Mucosa of gallbladder (tissue), 1 donor: Measurements from ENCODE around the gene CLSTN3. TPM values are rescaled to one million over a fixed set of nuclear protein-coding genes. Genes with fewer than 3 reads are reported as not detected.
"Not testable (repeated sequence)": the region's sequence is repeated elsewhere in the genome, so short reads cannot be mapped to it uniquely, and the experiment has no call there.

Source experiments
- DNase-seq: peaks from one replicate; pipeline ENCODE4 v3.0.0-alpha.2; 2020; ENCODE audit warnings: low spot score
- total RNA-seq: library from RNA; stranded (reverse); gene quantifications from one replicate; pipeline ENCODE4 v1.2.1, GENCODE V29; 2021
- donor health status: DM: no; HTN: no; CAD: no.

The CLSTN3 gene
- total RNA-seq, 1 donor from 2014 or later = 40.6 TPM

- DNase-seq = no peak
These were observed 20.2 kb downstream of the CLSTN3 start for GRCh38 chr12:7150356-7150755.

GRCh38 chr12:7150841-7151240, 20.7 kb downstream of the CLSTN3 start:
- DNase-seq = no peak

DNA sequence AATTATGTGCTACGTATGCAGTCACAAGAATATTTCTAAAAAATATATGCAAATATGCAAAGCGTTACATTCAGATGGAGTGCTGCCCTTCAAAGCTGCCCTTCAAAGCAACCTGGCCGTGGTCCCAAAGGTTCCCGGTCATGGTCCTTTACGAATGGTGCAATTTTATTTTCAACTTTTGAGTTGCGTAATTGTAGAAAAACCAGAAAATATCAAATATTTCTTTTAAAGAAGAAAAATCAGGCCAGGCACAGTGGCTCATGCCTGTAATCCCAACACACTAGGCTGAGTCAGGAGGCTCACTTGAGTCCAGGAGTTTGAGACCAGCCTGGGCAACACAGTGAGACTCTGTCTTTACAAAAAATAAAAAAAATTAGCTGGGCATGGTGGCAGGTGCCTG, 21.4 kb downstream of the CLSTN3 start:
- DNase-seq = no peak

GRCh38 chr12:7152818-7153217, 22.6 kb downstream of the CLSTN3 start:
- no peak for DNase-seq

DNA sequence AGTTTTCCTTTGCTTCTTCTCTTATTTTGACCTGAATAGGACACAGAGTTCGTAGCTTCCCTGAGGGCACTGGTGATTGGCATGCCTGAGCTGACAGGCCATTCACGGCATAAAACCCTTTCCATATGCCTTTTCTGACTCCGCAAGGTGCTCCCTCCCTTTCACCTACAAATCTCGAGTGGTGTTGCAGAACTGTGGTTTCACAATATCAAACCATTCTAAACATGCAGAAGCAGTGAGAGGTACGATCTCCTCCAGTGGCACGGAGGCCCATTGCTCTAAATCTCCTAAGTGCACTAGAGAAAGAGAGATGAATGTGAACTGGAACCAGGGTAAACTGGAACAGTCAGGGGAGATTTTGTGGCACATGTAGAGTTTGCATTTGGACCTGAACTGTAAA, 23.9 kb downstream of the CLSTN3 start:
- no peak for DNase-seq

DNA sequence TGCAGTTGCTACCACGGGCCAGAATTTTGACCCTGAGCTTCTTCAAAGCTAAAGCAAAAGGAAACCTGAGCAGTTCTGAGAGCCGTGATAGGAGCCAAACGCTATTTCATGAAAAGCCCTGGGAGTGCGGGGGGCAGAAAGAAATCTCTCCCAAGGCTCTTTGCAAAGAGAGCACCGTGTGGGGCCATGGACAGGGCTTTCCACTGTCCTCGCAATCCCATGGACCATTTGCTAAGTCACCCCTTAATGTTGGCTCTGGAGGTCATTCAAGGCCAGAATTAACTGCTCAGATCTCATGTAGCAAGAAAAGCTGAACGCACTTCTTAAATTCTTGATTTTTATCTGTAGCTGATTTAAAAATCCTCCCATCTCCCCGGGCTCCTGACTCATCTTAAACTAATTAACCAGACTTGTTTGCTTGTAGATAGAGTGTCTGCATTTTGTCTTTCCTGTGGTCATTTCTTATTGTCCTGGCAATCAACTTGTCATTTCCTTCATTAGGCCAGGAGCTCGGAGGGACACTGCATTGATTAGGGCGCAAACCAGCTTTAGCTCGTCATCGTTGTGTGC, 24.8 kb downstream of the CLSTN3 start:
- no peak for DNase-seq

GRCh38 chr12:7155471-7156034, 25.4 kb downstream of the CLSTN3 start:
- DNase-seq = peak; percentile 55

DNA sequence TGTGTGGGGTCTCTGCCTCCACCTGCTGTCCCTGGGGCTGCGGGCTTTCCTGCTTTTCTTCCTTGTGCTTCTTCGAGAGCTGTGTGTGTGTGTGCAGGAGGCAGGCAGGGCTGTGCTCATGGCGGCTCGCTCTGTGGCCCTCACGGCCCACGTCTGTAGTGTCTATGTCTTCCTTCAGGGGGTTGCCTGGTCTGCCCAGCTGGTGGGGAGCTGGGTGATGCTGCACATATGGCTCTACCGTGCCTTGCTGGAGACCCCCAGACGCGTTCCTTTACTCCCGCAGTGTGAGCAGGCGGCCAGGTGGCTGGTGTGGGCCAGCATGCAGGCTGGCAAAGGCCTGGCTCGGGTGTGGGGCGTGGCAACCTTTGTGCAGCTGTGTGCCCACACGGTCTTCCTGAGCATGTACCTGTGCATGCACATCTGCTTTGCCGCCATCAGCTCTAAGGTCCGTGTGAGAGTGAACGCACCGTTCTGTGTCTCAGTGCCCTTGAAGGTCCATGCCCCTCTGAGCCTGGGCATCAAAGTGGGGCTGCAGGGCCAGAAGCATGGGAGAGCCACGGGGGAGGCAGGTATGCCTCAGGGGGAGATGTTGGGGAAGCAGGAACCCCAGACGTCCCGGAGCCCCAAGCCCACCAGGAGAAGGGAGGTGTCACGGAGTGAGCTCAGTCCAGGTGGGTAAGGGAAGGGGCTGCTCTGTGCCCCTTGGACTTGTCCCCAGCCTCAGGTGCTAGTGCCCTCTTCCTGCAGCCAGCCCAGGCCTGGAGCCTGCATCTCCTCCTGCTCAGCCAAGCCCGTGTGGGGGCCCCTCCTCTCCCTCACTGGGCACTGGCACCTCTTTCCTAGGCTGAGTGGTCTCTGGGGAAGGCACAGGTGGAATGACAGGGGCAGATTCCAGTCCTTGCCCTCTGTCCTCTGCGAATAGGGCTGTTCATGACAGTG, 26.4 kb downstream of the CLSTN3 start:
- DNase-seq = no peak

- no peak for DNase-seq
These were observed 27.2 kb downstream of the CLSTN3 start for GRCh38 chr12:7157391-7157790.

DNA sequence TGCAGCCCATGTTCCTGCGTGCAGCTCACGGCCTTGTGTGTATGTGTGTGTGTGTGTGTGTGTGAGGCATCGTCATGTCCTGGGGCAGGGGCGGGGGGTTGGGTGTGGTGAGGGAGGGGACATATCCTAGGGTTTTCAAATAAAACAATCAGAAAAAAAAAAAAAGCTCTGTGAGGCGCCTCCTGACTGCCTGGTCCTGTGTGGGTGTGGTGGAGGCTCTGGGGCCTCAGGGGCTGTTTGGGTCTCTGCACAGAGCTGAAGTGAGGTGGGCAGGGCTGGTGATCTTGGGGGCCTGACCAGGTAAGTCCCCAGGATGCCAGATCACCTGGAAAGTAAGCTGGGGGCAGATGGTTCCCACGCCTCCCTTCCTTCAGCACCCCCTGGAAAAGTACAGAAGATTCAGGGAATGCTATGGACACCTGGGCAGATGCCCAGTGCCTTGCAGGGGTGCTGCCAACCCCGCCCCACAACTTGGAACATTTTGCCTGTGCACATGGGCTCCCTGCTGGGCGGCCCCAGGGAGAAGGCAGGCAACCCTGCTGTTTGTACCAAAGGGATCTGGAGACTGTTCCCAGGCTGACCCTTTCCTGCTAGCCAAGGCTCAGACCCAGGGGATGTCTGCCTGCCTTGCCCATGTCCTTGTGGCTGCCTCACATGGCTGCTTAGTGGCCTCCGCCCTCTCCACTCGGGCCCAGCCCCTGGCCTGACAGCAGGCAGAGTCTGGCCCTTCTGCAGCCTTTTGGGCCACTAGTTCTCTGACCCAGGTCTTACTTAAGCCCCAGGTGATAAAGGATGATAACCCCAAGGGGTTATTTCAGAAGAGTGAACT, 28.8 kb downstream of the CLSTN3 start:
- no peak for DNase-seq

DNA sequence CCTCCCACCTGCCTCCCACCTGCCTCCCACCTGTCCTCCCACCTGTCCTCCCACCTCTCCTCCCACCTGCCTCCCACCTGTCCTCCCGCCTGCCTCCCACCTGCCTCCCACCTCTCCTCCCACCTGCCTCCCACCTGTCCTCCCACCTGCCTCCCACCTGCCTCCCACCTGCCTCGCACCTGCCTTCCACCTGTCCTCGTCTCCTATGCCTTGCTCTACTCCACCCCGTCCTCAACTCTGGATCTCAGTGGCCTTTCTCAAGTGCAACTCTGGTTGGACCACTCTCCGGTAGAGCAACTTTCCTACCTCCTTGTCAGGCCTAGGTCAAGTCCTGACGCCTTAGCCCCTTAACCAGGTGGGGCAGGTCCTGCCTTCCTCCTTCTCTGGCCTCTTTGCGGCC, 30.0 kb downstream of the CLSTN3 start:
- DNase-seq = no peak

DNA sequence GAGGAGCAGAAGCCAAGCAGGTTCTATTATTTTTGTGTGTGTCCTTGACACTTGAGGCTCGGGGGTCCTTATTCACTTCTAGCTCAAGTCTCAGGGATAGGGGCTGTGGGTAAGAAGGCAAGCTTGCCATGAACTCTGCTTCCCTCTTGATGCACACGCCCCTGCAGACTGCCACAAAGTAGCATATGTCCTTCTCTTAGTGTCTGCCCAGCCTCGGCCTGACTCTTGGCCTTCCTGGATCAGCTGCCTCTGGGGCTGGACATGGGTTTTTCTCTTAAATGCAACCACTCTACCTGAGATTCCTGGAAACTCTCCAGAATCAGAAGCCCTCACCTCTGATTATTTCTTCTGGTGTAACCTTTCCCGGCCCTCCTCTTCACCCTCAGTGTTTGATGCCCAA, 31.2 kb downstream of the CLSTN3 start:
- no peak for DNase-seq

DNA sequence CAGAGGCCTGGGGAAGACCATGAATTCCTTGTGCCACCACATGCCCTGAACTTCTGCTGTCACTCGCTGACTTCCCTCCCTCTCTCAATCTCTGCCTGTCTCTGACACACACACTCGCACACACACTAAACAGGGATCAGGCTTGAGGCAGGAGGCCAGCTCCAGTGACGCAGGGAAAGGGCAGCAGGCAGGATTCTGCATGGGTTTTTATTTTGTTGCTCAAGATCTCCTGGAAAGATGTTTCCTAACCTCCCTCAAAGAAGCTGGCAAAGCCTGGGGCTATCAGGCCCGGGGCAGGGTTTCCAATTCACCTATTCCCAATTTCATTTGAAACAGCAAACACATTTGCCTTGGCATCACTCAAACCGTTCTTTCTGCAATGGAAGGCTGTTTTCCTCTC, 31.6 kb downstream of the CLSTN3 start:
- DNase-seq = no peak

GRCh38 chr12:7162691-7163114, 32.5 kb downstream of the CLSTN3 start:
- peak; percentile 24 for DNase-seq

- no peak for DNase-seq
These were observed 39.8 kb downstream of the CLSTN3 start for GRCh38 chr12:7169951-7170350.

DNA sequence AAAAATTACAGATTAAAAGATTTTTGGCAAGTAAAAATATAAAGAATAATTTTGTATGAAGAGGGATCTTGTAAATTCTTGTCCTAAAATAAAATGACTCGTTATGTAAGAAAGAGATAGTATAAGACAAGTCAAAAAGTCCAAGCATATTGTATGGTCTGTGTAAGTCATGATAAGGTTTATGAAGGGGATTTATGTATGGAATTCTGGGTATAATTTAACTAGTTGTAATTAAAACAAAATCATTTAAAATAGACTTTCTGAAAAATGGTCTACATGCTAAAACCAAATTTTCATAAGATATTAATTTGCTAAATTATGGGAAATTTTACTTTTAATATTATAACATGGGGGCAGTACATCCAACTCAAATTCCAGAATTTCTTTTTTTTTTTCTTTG, 41.7 kb downstream of the CLSTN3 start:
- no peak for DNase-seq

DNA sequence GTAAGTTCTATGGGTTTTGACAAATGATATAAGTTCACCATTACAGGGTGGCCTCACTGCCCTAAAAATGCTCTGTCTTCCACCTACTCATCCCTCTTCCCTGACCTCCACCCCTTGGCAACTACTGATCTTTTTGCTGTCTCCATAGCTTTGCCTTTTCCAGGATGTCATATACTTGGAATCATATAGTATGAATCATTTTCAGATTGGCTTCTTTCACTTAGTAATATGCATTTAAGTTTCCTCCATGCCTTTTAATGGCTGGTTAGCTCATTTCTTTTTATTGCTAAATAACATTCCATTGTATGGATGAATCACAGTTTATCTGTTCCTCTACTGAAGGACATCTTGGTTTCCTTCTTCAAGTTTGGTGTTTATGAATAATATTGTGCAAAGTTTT, 45.3 kb downstream of the CLSTN3 start:
- no peak for DNase-seq

GRCh38 chr12:7176595-7176994, 46.4 kb downstream of the CLSTN3 start:
- DNase-seq = no peak

DNA sequence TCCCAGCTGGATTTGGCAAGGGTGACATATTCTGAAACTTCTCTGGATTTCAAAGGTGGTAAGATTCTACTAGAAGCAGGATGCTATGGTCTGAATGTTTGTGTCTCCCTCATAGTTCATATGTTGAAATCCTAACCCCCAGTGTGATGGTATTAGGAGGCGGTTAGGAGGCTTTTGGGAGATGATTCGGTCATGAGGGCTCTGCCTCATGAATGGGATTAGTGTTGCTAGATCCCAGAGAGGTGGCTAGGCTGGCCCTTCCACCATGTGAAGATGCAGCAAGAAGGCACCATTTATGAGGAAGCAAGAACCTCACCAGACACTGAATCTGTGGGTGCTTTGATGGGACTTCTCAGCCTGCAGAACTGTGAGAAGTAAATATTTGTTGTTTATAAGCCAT, 48.3 kb downstream of the CLSTN3 start:
- no peak for DNase-seq

DNA sequence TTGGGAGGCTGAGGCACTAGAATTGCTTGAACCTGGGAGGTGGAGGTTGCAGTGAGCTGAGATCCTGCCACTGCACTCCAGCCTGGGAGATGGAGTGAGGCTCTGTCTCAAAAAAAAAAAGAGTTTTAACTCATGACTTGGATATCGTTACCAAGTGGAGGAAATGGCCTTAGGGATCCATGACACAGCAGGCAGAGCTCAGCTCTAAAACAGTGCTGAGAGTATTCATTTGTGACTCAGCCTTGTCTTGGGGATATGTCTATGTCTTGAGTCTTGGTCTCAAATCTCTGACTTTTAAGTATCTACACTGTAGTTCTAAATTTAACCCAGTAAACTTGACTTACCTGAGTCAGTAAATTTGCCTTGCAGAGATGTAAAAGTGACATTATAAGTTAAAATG, 50.5 kb downstream of the CLSTN3 start:
- no peak for DNase-seq

- DNase-seq = not testable (repeated sequence)
These were observed 55.9 kb downstream of the CLSTN3 start for GRCh38 chr12:7186058-7186457.
